K562 (cell line): ENCODE measurements around the gene RPUSD2. TPM values are rescaled to one million over a fixed set of nuclear protein-coding genes. Genes with fewer than 3 reads are reported as not detected.

Experiments
- CBX5 ChIP-seq: IDR thresholded peaks from 2 replicates; pipeline ENCODE4 v1.6.1; 2014; ENCODE audit warnings: low read depth, borderline replicate concordance
- CBX8 ChIP-seq: fragments of 200-600 bp; sonication (generic); IDR thresholded peaks from 2 replicates; pipeline ENCODE4 v1.6.1; 2012; ENCODE audit warnings: borderline replicate concordance, mixed run types, low read depth, mild to moderate bottlenecking, moderate library complexity, mixed read lengths, low read length, control low read depth, inconsistent platforms; ENCODE audit not compliant: poor library complexity, severe bottlenecking; ENCODE audit errors: extremely low read depth
- ERF ChIP-seq: fragments of 450-650 bp; formaldehyde crosslinking; IDR thresholded peaks from 2 replicates; pipeline ENCODE4 v1.4.0; 2020; ENCODE audit warnings: mild to moderate bottlenecking, mixed read lengths
- FOXJ2 ChIP-seq: fragments of 200-800 bp; sonication (Bioruptor generic); IDR thresholded peaks from 2 replicates; pipeline ENCODE4 v1.6.1; 2016; ENCODE audit warnings: missing genetic modification characterization, missing compliant biosample characterization
- HDAC6 ChIP-seq: IDR thresholded peaks from 2 replicates; pipeline ENCODE4 v1.6.1; 2012; ENCODE audit warnings: low read depth, mild to moderate bottlenecking, control low read depth, inconsistent platforms, low read length, moderate library complexity
- KAT8 ChIP-seq: fragments of 450-650 bp; IDR thresholded peaks from 2 replicates; pipeline ENCODE4 v1.6.1; 2016; ENCODE audit warnings: low read depth, mild to moderate bottlenecking
- NR4A1 ChIP-seq, 2 experiments: fragments of 250-450 bp in 1 of 2; fragments of 450-650 bp in 1 of 2; sonication (Bioruptor Pico) in 1 of 2; IDR thresholded peaks; 2 replicates each; pipeline versions ENCODE4 v1.4.0 to v1.6.1; 2016 to 2020; ENCODE audit warnings: mild to moderate bottlenecking in 2 of 2, missing compliant biosample characterization in 1 of 2, missing genetic modification characterization in 1 of 2, moderate library complexity in 1 of 2
- SOX6 ChIP-seq: fragments of 450-650 bp; IDR thresholded peaks from 2 replicates; pipeline ENCODE4 v1.6.1; 2014; ENCODE audit warnings: mild to moderate bottlenecking
- ZBTB11 ChIP-seq, 3 experiments: fragments of 200-800 bp in 1 of 3; fragments of 250-450 bp in 1 of 3; fragments of 450-650 bp in 1 of 3; sonication (Bioruptor Pico) in 1 of 3; sonication (Bioruptor generic) in 1 of 3; formaldehyde crosslinking in 1 of 3; IDR thresholded peaks; 2 replicates each; pipeline versions ENCODE4 v1.6.1 to v1.8.0; 2016 to 2022; ENCODE audit warnings: mild to moderate bottlenecking in 2 of 3, missing genetic modification characterization in 2 of 3, missing compliant biosample characterization in 1 of 3, moderate library complexity in 1 of 3
- ZMIZ1 ChIP-seq, 2 experiments: fragments of 150-350 bp in 1 of 2; IDR thresholded peaks; 2 replicates each; pipeline ENCODE4 v1.6.1; 2012 to 2016; ENCODE audit warnings: low read depth in 2 of 2, low read length in 2 of 2, mild to moderate bottlenecking in 1 of 2, moderate library complexity in 1 of 2
- ZNF146 ChIP-seq: IDR thresholded peaks from one replicate; pipeline ENCODE4 v1.6.1; 2018; ENCODE audit warnings: missing compliant biosample characterization; ENCODE audit not compliant: unreplicated experiment
- ZNF3 ChIP-seq: fragments of 250-450 bp; sonication (Bioruptor Pico); IDR thresholded peaks from 2 replicates; pipeline ENCODE4 v1.5.0; 2021; ENCODE audit warnings: mild to moderate bottlenecking, moderate library complexity
- ZNF639 ChIP-seq, 2 experiments: fragments of 200-800 bp in 1 of 2; sonication (Bioruptor generic) in 1 of 2; sonication (generic) in 1 of 2; formaldehyde crosslinking in 1 of 2; IDR thresholded peaks in 1 of 2; conservative IDR thresholded peaks in 1 of 2; 2 replicates each; pipeline versions ENCODE4 v1.5.0 to v1.6.1; 2016 to 2020; ENCODE audit warnings: missing compliant biosample characterization in 1 of 2, missing genetic modification characterization in 1 of 2, missing genetic modification reagents in 1 of 2
- polyA plus RNA-seq, 8 experiments: library from polyadenylated mRNA; depleted of rRNA in 4 of 8; stranded (reverse) in 5 of 8; unstranded in 3 of 8; fragments of >200 nt; fragmentation: Nextera tagmentation in 2 of 8; fragmentation: Illumina TruSeq in 1 of 8; extraction: Ambion mirVana in 2 of 8; extraction: Trizol in 1 of 8; gene quantifications; 2 replicates each; pipeline versions ENCODE4 v1.2.1 to v1.2.3, GENCODE V29; 2011 to 2014; ENCODE audit warnings: inconsistent platforms in 1 of 8, missing spikeins in 1 of 8
- total RNA-seq, 7 experiments: library from RNA; depleted of rRNA in 6 of 7; stranded (reverse); fragments of >200 nt in 6 of 7; fragmentation: Illumina TruSeq in 2 of 7; extraction: Trizol in 2 of 7; gene quantifications; 2 replicates each; pipeline versions ENCODE4 v1.2.1 to v1.2.3, GENCODE V29; 2011 to 2021; ENCODE audit warnings: low replicate concordance in 1 of 7
- TF ChIP-seq, protein P1 (sequence below): sonication (generic); formaldehyde crosslinking; IDR thresholded peaks from 2 replicates; pipeline ENCODE4 v1.8.0; 2022; ENCODE audit warnings: mild to moderate bottlenecking, missing genetic modification reagents

The RPUSD2 gene
- total and polyA plus RNA-seq, 9 of the 15 experiments (the other 6 are each of a cell fraction or from before 2014, with no cell fraction given): 3.7 to 30.2 (median 14.3) TPM

DNA sequence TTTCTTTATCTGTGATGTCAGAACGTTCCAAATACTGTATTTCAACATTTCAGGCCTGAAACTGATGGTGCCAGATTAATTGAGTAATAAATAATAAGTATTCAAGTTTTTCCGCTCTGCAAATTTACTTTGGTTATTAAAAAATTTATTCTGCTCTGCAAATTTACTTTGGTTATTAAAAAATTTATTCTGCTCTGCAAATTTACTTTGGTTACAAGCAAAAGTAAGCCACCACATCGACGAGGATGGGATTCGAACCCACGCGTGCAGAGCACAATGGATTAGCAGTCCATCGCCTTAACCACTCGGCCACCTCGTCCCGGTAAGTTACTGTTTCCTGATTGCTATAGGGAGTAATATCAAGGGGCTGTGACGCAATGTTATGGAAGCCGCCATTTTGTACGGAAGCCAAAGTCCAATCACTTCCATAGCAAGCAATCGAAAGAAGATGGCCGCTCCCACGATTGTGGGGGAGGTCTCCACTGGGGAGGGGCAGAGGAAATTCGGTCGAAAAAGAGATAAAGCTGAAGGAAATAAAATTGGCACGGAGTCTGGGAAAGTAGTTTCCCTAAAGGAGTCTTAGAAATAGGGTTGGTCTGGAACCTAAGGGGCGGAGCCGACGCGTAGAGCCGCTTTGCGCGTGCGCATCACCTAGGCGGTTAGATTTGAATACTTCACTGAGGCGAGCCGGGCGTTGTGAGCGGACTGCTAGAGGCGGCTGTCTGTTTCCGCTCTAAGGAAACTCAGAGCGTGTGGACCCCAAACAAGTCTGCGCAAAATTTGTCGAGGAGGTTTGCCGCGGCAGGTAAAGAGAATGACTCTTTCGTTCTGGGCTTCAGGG, 24.7 kb downstream of the RPUSD2 start, which contains the start of gene KNL1 (continued):
- no peak for TF ChIP-seq CBX8
- no peak for TF ChIP-seq ZNF3 (CRISPR knock-in tag)
- TF ChIP-seq FOXJ2 (tag): 0 out of 2 replicates have a peak, but pooled peaks have one; percentile 16
- TF ChIP-seq CBX5: no peak
- no peak for TF ChIP-seq ERF (CRISPR knock-in tag)
- no peak for TF ChIP-seq HDAC6
- TF ChIP-seq ZMIZ1 (IDR thresholded peaks at IDR 0.05; ENCODE audit: low read depth in 2 of 2, low read length in 2 of 2): no peak
- peak; percentile 84 for TF ChIP-seq SOX6
- TF ChIP-seq ZBTB11 (CRISPR knock-in tag; IDR thresholded peaks at IDR 0.05): 0 out of 6 replicates have a peak, but pooled peaks of 1 of the 3 experiments have one; percentile 28
- TF ChIP-seq ZNF146 (CRISPR knock-in tag): no peak
- peak; percentile 100 for TF ChIP-seq KAT8
- 0 out of 2 replicates have a peak, but pooled peaks have one; percentile 81 for TF ChIP-seq NR4A1 (CRISPR knock-in tag; IDR thresholded peaks at IDR 0.05)
- TF ChIP-seq NR4A1 (tag; IDR thresholded peaks at IDR 0.05): peak; percentile 39; the same call in 1 of the 2 replicates
- TF ChIP-seq ZNF639 (CRISPR knock-in tag; conservative IDR thresholded peaks at IDR 0.05 in 1 of 2, IDR thresholded peaks at IDR 0.05 in 1 of 2): peak in 1 of 2 experiments; percentile 79; a peak in 2 of 4 replicates
- TF ChIP-seq, protein P1, sequence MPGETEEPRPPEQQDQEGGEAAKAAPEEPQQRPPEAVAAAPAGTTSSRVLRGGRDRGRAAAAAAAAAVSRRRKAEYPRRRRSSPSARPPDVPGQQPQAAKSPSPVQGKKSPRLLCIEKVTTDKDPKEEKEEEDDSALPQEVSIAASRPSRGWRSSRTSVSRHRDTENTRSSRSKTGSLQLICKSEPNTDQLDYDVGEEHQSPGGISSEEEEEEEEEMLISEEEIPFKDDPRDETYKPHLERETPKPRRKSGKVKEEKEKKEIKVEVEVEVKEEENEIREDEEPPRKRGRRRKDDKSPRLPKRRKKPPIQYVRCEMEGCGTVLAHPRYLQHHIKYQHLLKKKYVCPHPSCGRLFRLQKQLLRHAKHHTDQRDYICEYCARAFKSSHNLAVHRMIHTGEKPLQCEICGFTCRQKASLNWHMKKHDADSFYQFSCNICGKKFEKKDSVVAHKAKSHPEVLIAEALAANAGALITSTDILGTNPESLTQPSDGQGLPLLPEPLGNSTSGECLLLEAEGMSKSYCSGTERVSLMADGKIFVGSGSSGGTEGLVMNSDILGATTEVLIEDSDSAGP: no peak
